Stimulated activated CD8-positive, alpha-beta memory T cell treated with anti-CD3 and anti-CD28 coated beads, Interleukin-12 subunit alpha, Interleukin-12 subunit beta, amount 100 ng/mL, for 24 hours (primary cell): ENCODE measurements around the gene SPDYE2B.
"Not testable (repeated sequence)": the region's sequence is repeated elsewhere in the genome, so short reads cannot be mapped to it uniquely, and the experiment has no call there.

Experiments
- DNase-seq: peaks from one replicate; pipeline ENCODE4 v3.0.0-alpha.2; 2020; ENCODE audit errors: extremely low read depth

Gene SPDYE2B

DNA sequence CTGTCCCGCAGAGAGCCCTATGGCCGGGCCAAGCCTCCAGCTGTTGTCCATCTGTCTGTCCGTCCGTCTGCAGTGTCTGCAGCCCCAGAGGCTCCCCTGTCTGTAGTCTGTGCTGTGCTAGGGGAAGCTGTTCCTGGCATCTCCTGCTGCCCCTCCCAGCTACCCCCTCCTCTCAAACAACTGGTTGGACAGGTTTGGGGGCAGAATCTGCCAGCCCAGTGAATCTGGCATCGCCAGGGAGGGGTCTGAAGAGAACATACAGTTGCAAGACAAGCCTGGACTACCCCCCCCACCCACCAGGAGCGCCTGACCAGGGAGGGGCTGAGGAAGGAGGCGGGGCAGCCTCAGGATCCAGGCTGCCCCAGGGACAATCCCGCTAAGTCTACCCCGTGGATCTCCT lies 7.4 kb upstream of the SPDYE2B start, which contains the start of gene UPK3BL1:
UPK3BL1 (minus strand) TSS at position 101 of the 400 bp plus-strand sequence; CDS start at position 51, 50 bp downstream.
- DNase-seq = not testable (repeated sequence)

DNA sequence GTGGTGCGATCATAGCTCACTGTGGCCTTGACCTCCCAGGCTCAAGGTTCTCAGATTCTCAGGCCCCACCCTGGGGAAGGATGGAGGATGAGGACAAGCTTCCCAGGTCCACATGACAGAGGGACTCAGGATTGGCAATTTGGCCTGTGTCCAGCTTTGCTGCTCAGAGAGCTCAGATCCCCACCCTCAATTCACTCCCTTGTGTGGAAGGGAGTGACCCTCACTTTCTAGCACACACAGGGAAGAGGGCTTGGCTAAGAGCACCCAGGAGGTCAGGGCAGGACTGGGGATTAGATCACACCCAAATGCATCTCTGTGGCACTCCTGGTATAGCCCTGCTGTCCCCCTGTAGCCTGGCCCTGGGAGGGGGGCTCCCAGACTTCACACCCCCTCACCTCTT lies 6.7 kb upstream of the SPDYE2B start:
- DNase-seq = not testable (repeated sequence)

DNA sequence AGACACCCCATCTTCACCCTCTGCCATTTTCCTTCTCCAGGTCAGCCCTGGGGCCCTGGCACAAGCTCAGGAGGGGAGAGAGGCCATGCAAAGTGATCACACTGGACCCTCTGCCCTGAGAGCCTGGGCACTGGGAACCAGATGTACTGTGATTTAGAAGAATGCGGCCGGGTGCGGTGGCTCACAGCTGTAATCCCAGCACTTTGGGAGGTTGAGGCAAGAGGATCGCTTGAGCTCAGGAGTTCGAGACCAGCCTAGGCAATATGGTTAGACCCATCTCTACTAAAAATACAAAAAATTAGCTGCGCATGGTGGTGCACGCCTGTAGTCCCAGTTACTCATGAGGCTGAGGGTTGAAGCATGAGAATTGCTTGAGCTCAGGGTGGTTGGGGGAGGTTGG lies 2.3 kb upstream of the SPDYE2B start:
- not testable (repeated sequence) for DNase-seq

DNA sequence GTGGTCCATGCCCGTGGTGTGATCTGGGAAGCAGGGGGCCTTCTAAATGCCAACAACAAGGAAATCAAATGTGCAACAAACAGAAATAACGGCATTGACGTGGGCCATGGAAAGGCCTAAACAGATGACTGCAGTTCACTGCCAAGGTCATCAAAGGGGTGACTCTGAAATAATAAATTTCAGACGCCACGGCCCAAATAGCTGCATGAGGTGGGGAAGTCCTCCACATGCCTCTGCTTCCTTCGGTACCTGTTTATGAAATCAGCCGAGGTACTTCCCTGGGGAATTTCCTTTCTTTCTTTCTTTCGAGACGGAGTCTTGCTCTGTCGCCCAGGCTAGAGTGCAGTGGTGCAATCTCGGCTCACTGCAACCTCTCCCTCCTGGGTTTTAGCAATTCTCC lies 14.6 kb downstream of the SPDYE2B start:
- not testable (repeated sequence) for DNase-seq

DNA sequence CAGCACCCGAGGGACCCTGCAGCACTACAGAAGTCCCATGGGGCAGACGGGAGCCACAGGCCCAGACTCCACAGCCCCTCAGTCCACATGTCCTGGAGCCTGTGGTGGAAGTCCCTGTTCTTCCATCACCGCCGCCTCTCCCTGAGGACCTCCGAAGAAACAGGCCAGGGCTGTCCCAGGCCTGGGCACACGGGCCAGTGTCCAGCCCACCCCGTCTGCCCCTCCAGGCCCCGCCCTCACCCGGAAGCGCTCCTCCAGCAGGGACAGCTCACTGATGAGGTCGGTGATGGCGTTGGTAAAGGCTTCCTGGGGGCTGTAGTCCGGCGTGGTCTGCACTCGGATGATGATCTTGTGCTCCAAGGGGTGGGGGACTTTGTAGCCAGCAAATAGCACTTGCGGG lies 16.7 kb downstream of the SPDYE2B start:
- DNase-seq = not testable (repeated sequence)

DNA sequence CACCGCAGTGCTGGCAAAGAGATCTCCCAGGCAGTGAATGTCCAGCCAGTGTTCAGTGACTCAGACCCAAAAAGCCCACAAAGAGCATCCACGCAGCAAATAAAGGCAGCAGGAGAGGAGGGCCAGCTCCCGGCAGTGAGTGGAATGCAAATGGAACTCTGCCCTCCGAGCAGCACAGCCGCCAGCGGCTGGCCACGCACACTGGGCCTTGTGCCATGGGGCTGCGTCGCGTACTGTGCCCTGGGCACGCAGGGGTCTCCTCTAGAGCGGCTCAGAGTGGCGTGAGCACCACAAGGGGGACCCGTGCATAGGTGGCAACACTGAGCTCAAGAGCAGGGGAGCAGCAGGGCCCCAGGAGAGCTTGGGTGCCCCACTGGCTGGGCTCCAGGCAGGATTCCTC lies 17.4 kb downstream of the SPDYE2B start:
- not testable (repeated sequence) for DNase-seq

DNA sequence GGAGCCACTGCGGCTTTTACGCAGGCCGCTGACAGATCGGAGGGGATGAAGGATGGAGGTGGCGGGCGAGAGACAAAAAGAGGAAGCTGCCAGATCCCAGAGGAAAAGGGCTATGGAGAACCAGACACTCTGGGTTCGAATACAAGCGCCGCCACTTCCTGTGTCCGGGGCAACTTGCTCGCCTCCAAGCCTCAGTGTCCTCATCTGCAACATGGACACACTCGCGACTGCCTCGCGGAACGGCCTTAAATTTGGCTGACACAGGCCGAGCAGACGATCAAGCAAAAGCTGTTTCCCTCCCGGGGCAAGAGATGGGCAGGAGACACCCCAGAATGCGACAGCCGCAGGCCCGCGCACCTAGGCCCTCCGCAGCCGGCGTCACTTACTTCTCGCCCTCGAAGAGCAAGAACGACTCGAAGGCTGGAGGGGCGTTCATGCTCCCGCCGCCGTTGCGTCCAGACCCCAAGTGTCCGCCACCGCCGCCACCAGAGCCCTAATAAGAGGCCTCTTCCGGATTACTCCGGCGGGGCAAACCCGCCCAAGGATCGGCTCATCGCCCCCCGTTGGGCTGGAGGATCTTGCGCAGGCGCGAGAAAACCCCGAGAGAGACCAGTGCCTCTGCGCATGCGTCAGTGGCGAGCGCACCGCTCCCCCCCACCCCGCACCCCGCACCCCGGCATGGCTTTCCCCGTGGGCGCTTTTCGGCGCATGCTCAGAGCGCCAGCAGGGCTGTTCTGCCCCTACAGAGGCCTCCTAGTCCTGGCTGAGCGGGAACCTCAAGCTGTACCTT lies 21.2 kb downstream of the SPDYE2B start, which contains the start of gene POLR2J2:
POLR2J2 (minus strand) TSS at position 498 of the 790 bp plus-strand sequence; CDS start at position 436, 62 bp downstream.
- DNase-seq = not testable (repeated sequence)

DNA sequence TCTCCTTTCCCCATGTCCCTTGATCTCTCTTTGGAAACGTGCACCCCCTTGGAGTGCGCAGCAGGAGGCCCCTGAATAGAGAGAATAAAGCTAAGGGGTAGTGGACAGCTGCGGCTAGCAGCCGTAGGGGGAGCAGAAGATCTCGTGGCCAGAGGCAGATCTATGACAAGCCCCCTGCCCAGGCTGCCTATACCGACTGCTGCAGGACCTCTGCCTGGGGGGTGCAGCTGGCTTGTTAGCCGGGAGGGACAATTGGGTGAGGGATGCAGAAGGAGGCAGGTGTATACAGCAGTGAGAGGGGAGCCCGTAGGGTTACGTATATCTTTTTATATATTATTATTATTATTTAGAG lies 21.8 kb downstream of the SPDYE2B start:
- DNase-seq = not testable (repeated sequence)

DNA sequence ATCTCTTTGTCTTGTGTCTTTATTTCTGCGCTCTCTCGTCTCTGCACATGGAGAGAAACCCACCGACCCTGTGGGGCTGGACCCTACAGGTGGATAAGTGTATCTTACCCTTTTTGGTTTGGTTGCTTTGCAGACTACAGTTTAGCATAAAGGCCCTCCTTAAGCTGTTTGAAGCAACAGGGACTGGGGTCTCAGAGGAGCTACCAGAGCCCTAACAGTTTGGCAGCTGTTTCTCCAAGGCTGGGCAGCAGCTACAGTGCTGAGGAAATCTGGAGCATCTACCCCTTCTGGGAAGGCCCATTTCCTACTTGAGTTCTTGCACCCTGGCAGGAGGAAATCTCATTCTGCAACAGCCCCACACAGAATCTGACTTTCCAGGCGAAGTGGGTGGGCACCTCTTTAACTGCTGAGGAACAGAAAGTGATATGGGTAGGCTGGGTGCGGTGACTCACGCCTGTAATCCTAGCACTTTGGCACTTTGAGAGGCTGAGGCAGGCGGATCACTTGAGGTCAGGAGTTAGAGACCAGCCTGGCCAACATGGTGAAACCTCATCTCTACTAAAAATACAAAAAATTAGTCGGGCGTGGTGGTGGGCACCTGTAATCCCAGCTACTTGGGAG lies 23.4 kb downstream of the SPDYE2B start:
- DNase-seq = not testable (repeated sequence)

DNA sequence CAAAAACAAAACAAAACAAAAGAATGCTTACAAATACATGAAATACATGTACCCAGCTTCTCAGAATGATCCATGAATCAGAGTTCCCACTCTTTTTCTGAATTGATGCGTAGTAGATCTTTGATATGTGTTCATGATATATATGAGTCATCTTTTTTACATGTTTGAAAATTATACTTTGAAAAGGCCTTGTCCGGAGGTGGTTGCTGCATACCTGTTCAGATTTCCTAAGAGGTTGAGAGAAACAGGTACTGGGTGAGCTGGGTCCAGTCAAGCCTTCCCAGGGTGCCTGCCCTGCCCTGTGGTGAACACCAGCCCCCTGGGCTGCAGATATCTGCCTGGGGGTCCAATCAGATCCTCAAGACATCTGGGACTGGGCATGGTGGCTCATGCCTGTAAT lies 25.4 kb downstream of the SPDYE2B start:
- not testable (repeated sequence) for DNase-seq

DNA sequence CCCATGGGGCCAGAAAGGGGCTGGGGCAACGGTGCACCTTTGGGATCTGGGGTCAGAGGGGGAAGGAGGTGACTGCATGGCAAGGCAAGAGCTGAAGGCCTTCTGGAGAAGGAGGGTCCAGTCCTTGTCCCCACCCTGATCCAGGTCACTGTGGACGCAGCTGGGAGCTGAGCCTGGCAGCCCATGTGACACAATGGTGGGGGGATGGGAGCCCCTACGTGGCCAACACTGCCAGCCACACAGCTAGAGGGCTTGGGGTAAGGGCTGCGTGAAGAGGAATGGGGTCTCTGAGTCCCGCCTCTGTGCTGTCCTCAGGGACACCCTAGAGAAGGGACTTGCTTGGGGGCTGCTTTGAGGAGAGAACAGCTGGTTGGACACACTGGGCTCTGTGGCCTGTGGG lies 30.7 kb downstream of the SPDYE2B start:
- DNase-seq = not testable (repeated sequence)

DNA sequence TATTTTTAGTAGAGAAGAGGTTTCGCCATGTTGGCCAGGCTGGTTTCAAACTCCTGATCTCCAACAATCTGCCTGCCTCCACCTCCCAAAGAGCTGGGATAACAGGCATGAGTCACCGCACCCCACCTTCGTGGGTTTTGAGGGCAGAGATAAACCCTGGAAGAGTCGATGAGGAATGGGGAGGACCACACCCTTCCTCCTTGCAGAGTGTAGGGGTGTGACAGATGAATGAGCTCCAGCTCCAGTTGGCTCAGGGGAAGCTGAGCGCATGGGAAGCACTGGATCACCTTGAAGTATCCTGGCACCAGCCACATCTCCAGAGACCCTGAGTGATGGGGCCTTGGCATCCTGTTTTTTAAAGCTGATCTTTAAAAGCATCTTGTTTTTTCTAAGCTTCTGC lies 32.4 kb downstream of the SPDYE2B start:
- DNase-seq = not testable (repeated sequence)

DNA sequence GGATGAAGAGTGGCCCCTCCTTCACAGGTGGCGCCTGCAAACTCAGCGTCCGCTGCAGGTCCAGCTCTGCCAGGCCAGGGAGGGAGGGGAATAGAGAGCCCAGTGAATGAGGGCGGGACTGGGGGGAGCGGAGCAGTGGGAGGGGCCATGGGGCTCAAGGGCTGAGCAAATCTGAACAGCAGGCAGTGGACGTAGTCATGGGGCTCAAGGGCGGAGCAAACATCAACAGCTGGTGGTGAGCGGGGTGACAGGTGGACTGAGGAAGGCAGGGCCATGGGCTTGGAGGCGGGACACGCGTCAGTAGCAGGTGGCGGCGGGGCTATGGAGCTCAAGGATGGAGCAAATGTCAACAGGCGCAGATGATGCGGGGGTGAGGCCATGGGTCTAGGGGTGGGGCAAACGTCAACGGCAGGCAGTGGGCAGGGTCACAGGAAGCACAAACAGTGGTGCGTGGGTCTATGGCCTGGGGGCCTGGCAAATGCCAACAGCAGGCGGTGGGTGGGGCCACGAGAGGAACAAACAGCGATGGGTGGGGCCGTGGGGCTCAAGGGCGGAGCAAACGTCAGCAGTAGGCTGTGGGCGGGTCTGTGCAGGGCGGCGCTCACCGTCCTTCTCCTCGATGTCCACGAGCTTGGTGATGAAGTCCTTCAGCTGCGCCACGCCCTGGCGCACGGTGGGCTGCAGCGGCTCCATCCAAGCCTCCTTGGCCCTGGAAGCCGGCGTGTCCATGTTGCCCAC lies 38.3 kb downstream of the SPDYE2B start:
- not testable (repeated sequence) for DNase-seq

DNA sequence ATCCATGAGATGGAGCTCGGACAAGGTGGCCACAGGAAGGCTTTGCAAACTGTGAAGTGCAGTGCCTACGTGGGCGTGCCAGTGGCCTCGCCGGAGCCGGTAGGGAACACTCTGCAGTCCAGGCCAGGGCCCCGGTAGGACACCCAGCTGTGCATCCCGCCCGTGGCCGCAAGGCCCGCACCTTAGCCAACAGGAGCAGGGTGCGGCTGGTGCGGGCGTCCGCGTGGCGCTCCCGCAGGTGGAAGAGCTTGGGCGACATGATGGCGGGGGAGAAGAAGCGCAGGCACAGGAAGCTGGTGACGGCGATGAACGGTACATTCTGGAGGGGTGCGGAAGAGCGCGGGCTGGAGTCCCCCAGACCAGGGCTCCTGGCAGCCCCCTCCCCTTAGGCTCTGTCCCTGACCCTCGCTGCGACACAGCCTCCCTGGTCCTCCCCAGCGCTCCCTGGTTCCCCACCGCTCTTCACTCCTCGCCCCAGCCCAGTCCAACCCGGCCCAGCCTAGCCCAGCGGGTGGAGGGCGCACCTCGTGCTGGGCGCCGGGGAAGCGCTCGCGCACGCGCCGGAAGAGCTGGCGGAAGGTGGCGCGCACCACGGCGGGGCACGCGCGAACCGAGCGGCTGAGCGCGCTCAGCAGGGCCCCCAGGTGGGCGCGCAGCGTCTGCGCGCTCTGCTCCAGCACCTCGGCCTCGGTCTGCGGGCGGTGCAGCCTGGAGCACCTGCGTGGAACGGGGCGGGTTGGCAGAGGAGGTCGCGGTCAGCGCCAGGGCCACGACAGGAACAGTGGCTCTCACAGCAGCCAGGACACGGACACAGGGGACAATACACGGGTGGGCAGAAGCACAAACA lies 39.5 kb downstream of the SPDYE2B start:
- DNase-seq = not testable (repeated sequence)

DNA sequence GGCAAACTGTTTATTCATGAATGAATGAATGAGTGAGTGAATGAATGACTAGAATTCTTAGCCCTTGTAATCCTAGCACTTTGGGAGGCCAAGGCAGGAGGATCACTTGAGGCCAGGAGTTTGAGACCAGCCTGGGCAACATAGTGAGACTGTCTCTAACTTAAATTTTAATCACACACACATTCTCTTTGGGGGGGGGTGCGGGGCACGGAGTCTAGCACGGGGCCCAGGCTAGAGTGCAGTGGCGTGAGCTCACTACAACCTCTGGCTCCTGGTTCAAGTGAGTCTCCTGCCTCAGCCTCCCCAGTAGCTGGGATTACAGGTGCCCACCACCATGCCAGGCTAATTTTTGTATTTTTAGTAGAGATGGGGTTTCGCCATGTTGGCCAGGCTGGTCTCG lies 40.5 kb downstream of the SPDYE2B start:
- not testable (repeated sequence) for DNase-seq

DNA sequence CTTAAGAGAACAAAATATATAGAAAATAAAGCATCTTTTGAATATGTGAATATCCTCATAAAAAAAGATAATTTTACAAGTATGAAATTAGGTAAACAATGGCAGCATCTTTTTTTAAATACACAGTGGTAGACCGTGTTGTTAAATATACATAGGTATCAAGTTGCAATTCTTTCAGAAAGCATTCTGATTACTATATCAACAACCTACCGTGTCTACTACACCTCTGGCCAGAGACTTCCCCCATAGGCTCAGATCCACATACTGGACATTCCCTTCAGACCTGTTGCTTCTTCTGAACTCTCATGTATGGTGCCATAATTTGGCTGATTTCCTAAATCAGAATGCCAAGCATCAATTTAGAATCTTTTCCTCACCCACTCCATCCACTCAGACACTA lies 43.9 kb downstream of the SPDYE2B start:
- not testable (repeated sequence) for DNase-seq

DNA sequence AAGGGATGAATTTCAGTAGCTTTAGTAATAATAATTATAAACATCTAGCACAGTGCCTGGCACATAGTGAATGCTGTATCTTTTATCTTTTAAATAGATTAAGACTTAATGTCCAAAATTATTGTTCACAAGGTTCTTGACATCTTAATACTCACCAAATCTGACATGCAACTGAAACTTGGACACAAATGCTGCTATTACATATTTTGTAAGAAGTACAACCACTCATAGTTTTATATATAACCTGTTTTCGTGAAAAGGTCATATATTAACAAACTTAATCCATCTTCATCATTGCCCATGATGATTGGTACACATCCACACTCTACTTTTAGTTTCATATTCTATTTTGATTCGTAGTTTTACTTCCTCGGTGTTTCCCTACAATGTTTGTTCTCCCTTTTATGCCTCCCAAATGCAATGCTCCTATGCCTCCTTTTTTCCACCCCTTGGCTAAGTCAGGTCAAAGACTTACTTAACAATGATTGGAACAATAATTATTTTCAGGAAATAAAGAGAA lies 45.0 kb downstream of the SPDYE2B start:
- not testable (repeated sequence) for DNase-seq

DNA sequence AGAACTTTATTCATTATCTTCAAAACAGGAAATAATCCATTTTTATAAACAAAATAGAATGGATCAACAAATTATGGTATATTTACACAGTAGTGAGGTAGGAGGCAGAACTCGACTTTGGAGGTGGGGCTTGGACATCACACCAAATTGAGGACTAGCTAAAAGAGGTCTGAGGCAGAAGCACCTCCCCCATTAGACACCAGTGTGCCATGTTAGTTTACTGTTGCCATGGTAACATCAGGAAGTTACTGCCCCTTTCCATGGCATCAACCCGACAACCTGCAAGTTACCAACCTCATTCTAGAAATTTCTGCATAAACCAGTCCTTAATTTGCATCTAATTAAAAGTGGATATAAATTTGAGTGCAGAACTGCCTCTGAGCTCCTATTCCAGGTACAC lies 45.9 kb downstream of the SPDYE2B start:
- DNase-seq = not testable (repeated sequence)

DNA sequence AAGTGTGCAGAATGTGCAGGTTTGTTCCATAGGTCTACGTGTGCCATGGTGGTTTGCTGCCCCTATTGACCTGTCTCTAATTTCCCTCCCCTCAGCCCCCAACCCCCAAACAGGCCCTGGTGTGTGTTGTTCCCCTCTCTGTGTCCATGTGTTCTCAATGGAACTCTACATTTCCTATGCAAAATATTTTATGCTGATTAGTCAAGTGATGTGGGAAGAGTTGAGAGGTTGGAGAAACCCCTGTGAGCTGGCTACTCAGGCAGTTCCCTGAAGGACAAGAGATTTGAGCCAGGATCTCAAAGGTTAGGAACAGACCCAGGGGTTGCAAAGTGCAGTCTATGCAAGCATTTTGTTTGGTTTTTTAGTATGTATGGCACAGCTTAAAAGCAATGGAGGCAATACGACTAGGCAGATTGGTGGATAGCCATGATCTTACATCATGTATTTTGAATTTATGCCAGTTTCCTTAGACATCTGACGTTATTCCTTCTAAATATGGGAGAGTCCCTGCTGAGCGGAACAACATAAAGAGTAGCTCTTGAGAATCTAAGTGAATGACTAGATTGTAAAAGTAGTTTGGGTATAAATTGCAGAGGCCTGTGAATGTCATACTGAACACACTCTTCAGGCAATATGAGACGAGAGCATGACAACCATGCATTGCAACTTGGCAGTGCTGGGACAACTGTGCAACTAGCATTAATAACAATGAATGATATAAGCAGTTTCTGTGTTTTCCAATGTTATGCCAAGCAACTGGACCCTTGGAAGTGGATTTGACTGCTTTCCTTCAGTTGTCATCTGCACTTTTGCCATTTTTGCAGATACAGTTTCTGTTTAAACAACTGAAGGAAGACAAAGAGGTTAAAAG lies 47.8 kb downstream of the SPDYE2B start:
- DNase-seq = not testable (repeated sequence)
